H1 (cell line): ENCODE results near the gene CENATAC. TPM values are rescaled to one million over a fixed set of nuclear protein-coding genes. Genes with fewer than 3 reads are reported as not detected.

Experiments
- CHD7 ChIP-seq: fragments of 300-600 bp; sonication (generic); IDR thresholded peaks from 2 replicates; pipeline ENCODE4 v1.7.1; 2012; ENCODE audit warnings: low read length, moderate library complexity, mild to moderate bottlenecking, inconsistent platforms; ENCODE audit not compliant: insufficient replicate concordance
- polyA plus RNA-seq, 7 experiments: library from polyadenylated mRNA; depleted of rRNA in 3 of 7; stranded (reverse) in 5 of 7; unstranded in 2 of 7; fragments of >200 nt in 5 of 7; fragments of 200-250 nt in 2 of 7; gene quantifications; 1 replicate in 5 of 7; 2 replicates in 1 of 7; 4 replicates in 1 of 7; pipeline versions ENCODE4 v1.2.1 to v1.2.3, GENCODE V29; 2011 to 2013; ENCODE audit warnings: missing spikeins in 2 of 7, mixed read lengths in 2 of 7
- total RNA-seq: library from RNA; stranded (reverse); fragmentation: NEBNext Ultra II Directional; extraction: Animal tissue kit (Norgen Biotek cat#: 25700); gene quantifications from 2 replicates; pipeline ENCODE4 v1.2.1, GENCODE V29; 2021

The CENATAC gene
- total and polyA plus RNA-seq, 2 of the 8 experiments (the other 6 are each of a cell fraction or from before 2014, with no cell fraction given) = 22.7 to 36.4 TPM

- TF ChIP-seq CHD7 = no peak
Measured at GRCh38 chr11:119025541-119025940, 27.6 kb downstream of the CENATAC start (continued).
